ENCODE measurements around the gene SEMA3G.

- TF ChIP-seq CTCF (IDR thresholded peaks at IDR 0.05) (no peak), POLR2A (IDR thresholded peaks at IDR 0.05) (no peak)
Measured at GRCh38 chr3:52443791-52444687, 864 bp downstream of the SEMA3G start.

Data from thyroid gland (tissue), 4 donors.